PFSK-1 (cell line): ENCODE data around the gene KMT2D.

Experiments
- FOXP2 ChIP-seq: optimal IDR thresholded peaks from 2 replicates; pipeline ENCODE3; 2011; ENCODE audit warnings: borderline replicate concordance, control low read depth, inconsistent platforms; ENCODE audit not compliant: insufficient read depth; ENCODE audit errors: extremely low read length, extremely low read depth
- POLR2AphosphoS5 ChIP-seq: IDR thresholded peaks from 2 replicates; pipeline ENCODE4 v1.6.1; 2012; ENCODE audit warnings: low read depth, mild to moderate bottlenecking, control low read depth, low read length, moderate library complexity
- REST ChIP-seq, 2 experiments: IDR thresholded peaks; 2 replicates each; pipeline versions ENCODE4 v1.6.1 to v1.8.0; 2011 to 2012; ENCODE audit warnings: low read depth in 2 of 2, low read length in 2 of 2, control low read depth in 1 of 2, inconsistent platforms in 1 of 2, mild to moderate bottlenecking in 1 of 2, moderate library complexity in 1 of 2; ENCODE audit not compliant: insufficient read depth in 1 of 2

DNA sequence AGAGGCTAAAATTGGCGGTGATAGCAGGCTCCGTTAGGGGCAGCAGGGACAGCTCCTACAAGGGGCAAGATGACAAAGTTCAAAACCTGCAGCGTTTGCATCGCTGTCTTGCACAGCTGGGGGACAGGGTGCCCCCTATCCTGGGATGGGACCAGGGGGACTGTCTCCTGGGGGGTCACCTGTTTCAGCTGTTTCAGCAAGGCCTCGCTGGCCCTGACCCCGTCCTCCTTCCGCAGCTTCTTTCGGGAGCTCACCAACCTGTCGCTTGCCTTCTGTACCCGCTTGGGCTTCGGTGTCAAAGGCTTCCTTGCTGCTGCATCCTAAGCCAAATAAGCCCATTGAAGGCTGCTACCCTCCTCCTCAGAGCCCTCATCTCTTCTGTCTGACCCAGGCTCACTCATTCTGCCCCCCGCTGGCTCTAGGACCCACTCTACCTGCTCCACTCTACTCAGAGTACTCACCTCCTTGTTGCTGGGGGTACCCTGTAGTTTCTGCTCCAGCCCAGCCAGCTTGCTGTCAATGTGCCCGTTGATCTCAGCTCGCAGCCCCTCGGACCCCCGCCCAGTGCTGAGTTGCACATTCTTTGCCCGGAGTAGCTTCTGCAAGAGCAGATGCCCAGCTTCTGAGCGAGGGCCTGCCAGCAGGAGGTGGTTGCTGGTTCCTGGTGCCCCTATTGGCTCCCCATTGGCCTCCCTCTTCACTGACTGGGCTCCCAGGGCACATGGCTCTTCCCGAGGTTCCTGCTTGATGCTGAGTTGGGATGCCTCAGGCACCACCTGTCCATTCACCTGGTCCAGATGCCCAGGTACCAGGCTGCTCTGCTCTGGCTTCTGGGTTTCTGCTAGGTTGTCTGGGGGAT is 29.7 kb downstream of the KMT2D start:
- TF ChIP-seq REST (IDR thresholded peaks at IDR 0.05; ENCODE audit: insufficient read depth in 1 of 2, low read depth in 2 of 2, low read length in 2 of 2): no peak
- TF ChIP-seq POLR2AphosphoS5: peak; percentile 20; the same call in 1 of the 2 replicates
- TF ChIP-seq FOXP2: no peak
